ENCODE results near the gene OR14K1. TPM values are rescaled to one million over a fixed set of nuclear protein-coding genes. Genes with fewer than 3 reads are reported as not detected.
"Not testable (repeated sequence)": the region's sequence is repeated elsewhere in the genome, so short reads cannot be mapped to it uniquely, and the experiment has no call there.

The OR14K1 gene
- total RNA-seq, 1 donor from 2014 or later: not detected

GRCh38 chr1:247740721-247741120, 2.3 kb downstream of the OR14K1 start:
- DNase-seq (ENCODE audit: low spot score in 2 of 2): no peak
- no peak for TF ChIP-seq CTCF (IDR thresholded peaks at IDR 0.05)
- H3K27ac ChIP-seq: no peak overlapping the region
- no peaks in the 10 kb centered on the region for H3K27me3 ChIP-seq
- no peaks in the 10 kb centered on the region for H3K4me1 ChIP-seq
- H3K9me3 ChIP-seq: no peaks in the 10 kb centered on the region
- no peak overlapping the region for H3K4me3 ChIP-seq
- intact Hi-C loops (cut with DNase I): no loop called here
- H3K36me3 ChIP-seq: no peaks in the 10 kb centered on the region

GRCh38 chr1:247741756-247742155, 3.3 kb downstream of the OR14K1 start:
- DNase-seq (ENCODE audit: low spot score in 2 of 2): no peak
- no peak for TF ChIP-seq CTCF (IDR thresholded peaks at IDR 0.05)
- H3K36me3 ChIP-seq: no peaks in the 10 kb centered on the region
- no peaks in the 10 kb centered on the region for H3K27me3 ChIP-seq
- intact Hi-C loops (cut with DNase I): no loop called here
- H3K27ac ChIP-seq: no peak overlapping the region
- H3K9me3 ChIP-seq: no peaks in the 10 kb centered on the region
- no peaks in the 10 kb centered on the region for H3K4me1 ChIP-seq
- H3K4me3 ChIP-seq: no peak overlapping the region

- H3K27ac ChIP-seq; H3K27me3 ChIP-seq; H3K4me3 ChIP-seq; H3K4me1 ChIP-seq; H3K36me3 ChIP-seq; DNase-seq (ENCODE audit: low spot score in 2 of 2); intact Hi-C loops (cut with DNase I); H3K9me3 ChIP-seq: not testable (repeated sequence)
Observed at GRCh38 chr1:247742215-247742760, 3.9 kb downstream of the OR14K1 start.

GRCh38 chr1:247746391-247746935, 8.0 kb downstream of the OR14K1 start:
- intact Hi-C loops (cut with DNase I): no loop called here
- no peak for TF ChIP-seq CTCF (IDR thresholded peaks at IDR 0.05)
- H3K9me3 ChIP-seq: no peaks in the 10 kb centered on the region

GRCh38 chr1:247747616-247748015, 9.2 kb downstream of the OR14K1 start:
- H3K27ac ChIP-seq: no peak overlapping the region
- no peak for DNase-seq (ENCODE audit: low spot score in 2 of 2)
- no peaks in the 10 kb centered on the region for H3K36me3 ChIP-seq
- no peaks in the 10 kb centered on the region for H3K4me1 ChIP-seq
- H3K27me3 ChIP-seq: no peaks in the 10 kb centered on the region
- no peak for TF ChIP-seq CTCF (IDR thresholded peaks at IDR 0.05)
- no peaks in the 10 kb centered on the region for H3K9me3 ChIP-seq
- no peak overlapping the region for H3K4me3 ChIP-seq
- intact Hi-C loops (cut with DNase I): no loop called here

More at GRCh38 chr1:247746391-247746935, 8.0 kb downstream of the OR14K1 start:
- Histone ChIP-seq H3K4me3 (no peak overlapping the region), H3K4me1 (no peaks in the 10 kb centered on the region), H3K36me3 (no peaks in the 10 kb centered on the region), H3K27ac (no peak overlapping the region), H3K27me3 (no peaks in the 10 kb centered on the region)
- no peak for DNase-seq (ENCODE audit: low spot score in 2 of 2)

- H3K27me3 ChIP-seq: no peaks in the 10 kb centered on the region
- no peaks in the 10 kb centered on the region for H3K4me1 ChIP-seq
- no peaks in the 10 kb centered on the region for H3K36me3 ChIP-seq
- H3K9me3 ChIP-seq: no peaks in the 10 kb centered on the region
- H3K27ac ChIP-seq: no peak within 1 kb of the TSS
- no peak within 1 kb of the TSS for H3K4me3 ChIP-seq
- intact Hi-C loops (cut with DNase I): no loop called here
- TF ChIP-seq CTCF (IDR thresholded peaks at IDR 0.05): no peak
- DNase-seq (ENCODE audit: low spot score in 2 of 2): no peak
Observed at GRCh38 chr1:247748041-247748440, 9.6 kb downstream of the OR14K1 start, which contains the start of gene OR14A2. Gene OR14A2, minus strand, starts transcription at chr1:247748141.
